Measurements from ENCODE around the gene RUFY2.

Gene RUFY2

GRCh38 chr10:68296843-68297663 lies 110.0 kb downstream of the RUFY2 start:
- Histone ChIP-seq H3K36me3 (ENCODE audit: control insufficient read depth in 2 of 2, insufficient read depth in 2 of 2, low read length in 2 of 2) (no peaks in the 10 kb centered on the region), H3K27me3 (ENCODE audit: control insufficient read depth in 1 of 2, insufficient read depth in 2 of 2, low read length in 2 of 2) (no peaks in the 10 kb centered on the region), H3K9me3 (ENCODE audit: control insufficient read depth in 2 of 2, low read length in 2 of 2) (no peaks in the 10 kb centered on the region), H3K9ac (ENCODE audit: low read length in 2 of 2) (no peak overlapping the region), H3K27ac (ENCODE audit: low read length) (no peak overlapping the region), H3K4me3 (ENCODE audit: low read length in 2 of 2) (no peak overlapping the region), H3K4me1 (ENCODE audit: control insufficient read depth, insufficient read depth, low read length) (no peaks in the 10 kb centered on the region)

Measured in stomach smooth muscle (tissue), 2 donors.